Lower leg skin (tissue), 3 donors: ENCODE results near the gene ECM2.

ENCODE experiments used
- POLR2A ChIP-seq, 2 donors: fragments of 450-650 bp; IDR thresholded peaks; one replicate each; pipeline ENCODE4 v1.6.1; 2016 to 2017; ENCODE audit warnings: antibody characterized with exemption in 2 of 2, mild to moderate bottlenecking in 1 of 2, moderate library complexity in 1 of 2
- TF ChIP-seq, protein P1 (sequence below), 3 donors: fragments of 450-650 bp; IDR thresholded peaks; one replicate each; pipeline ENCODE4 v1.5.1; 2016; ENCODE audit warnings: antibody characterized with exemption in 3 of 3, mild to moderate bottlenecking in 3 of 3, moderate library complexity in 2 of 3

DNA sequence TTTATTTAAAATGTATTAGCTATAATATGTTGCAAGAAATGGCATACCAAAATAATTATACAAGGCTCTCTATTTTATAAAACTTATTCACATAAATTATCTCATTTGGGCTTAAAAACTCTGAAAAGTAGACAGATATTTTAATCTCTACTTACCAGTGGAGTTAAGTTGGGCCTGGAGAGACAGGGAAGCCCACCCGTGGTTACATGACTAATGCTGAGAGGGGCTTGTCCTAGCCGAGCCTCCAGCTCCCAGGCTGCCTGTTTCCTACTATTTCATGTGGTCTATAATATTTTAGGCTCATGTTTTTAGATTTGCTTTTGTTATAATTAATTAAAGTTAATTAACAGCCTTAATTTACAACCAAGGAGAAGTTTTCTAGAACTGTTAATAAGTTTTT, 32.6 kb downstream of the ECM2 start:
- TF ChIP-seq, protein P1, sequence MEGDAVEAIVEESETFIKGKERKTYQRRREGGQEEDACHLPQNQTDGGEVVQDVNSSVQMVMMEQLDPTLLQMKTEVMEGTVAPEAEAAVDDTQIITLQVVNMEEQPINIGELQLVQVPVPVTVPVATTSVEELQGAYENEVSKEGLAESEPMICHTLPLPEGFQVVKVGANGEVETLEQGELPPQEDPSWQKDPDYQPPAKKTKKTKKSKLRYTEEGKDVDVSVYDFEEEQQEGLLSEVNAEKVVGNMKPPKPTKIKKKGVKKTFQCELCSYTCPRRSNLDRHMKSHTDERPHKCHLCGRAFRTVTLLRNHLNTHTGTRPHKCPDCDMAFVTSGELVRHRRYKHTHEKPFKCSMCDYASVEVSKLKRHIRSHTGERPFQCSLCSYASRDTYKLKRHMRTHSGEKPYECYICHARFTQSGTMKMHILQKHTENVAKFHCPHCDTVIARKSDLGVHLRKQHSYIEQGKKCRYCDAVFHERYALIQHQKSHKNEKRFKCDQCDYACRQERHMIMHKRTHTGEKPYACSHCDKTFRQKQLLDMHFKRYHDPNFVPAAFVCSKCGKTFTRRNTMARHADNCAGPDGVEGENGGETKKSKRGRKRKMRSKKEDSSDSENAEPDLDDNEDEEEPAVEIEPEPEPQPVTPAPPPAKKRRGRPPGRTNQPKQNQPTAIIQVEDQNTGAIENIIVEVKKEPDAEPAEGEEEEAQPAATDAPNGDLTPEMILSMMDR (IDR thresholded peaks at IDR 0.05): no peak
- no peak for TF ChIP-seq POLR2A (IDR thresholded peaks at IDR 0.05)
